Femur (tissue), 1 donor: ENCODE data around the gene ZNF366.

Experiments used
- DNase-seq: peaks from one replicate; pipeline ENCODE4 v3.0.0-alpha.2; 2017

The ZNF366 gene

GRCh38 chr5:72463449-72464052 is 43.7 kb downstream of the ZNF366 start:
- no peak for DNase-seq

- no peak for DNase-seq
Measured at GRCh38 chr5:72460413-72460812, 46.8 kb downstream of the ZNF366 start.

GRCh38 chr5:72459913-72460312 is 47.3 kb downstream of the ZNF366 start:
- DNase-seq, result no peak

- no peak for DNase-seq
Measured at GRCh38 chr5:72459089-72459661, 48.0 kb downstream of the ZNF366 start.

GRCh38 chr5:72458407-72458806 is 48.8 kb downstream of the ZNF366 start:
- no peak for DNase-seq

GRCh38 chr5:72457491-72457890 is 49.7 kb downstream of the ZNF366 start:
- DNase-seq, result no peak

GRCh38 chr5:72456391-72457074 is 50.7 kb downstream of the ZNF366 start:
- DNase-seq, result no peak

- no peak for DNase-seq
Measured at GRCh38 chr5:72455476-72455875, 51.7 kb downstream of the ZNF366 start.

GRCh38 chr5:72454996-72455395 is 52.2 kb downstream of the ZNF366 start:
- no peak for DNase-seq

- DNase-seq, result peak; percentile 66
Measured at GRCh38 chr5:72453246-72453775, 53.9 kb downstream of the ZNF366 start.

- peak; percentile 93 for DNase-seq
Measured at GRCh38 chr5:72452515-72453245, 54.5 kb downstream of the ZNF366 start.

GRCh38 chr5:72451741-72452505 is 55.3 kb downstream of the ZNF366 start:
- peak; percentile 91 for DNase-seq

- DNase-seq, result no peak
Measured at GRCh38 chr5:72448368-72448767, 58.8 kb downstream of the ZNF366 start.

GRCh38 chr5:72447751-72448150 is 59.5 kb downstream of the ZNF366 start:
- no peak for DNase-seq

- no peak for DNase-seq
Measured at GRCh38 chr5:72445969-72446368, 61.2 kb downstream of the ZNF366 start.

GRCh38 chr5:72443883-72444282 is 63.3 kb downstream of the ZNF366 start:
- DNase-seq, result no peak

GRCh38 chr5:72441862-72442540 is 65.2 kb downstream of the ZNF366 start:
- no peak for DNase-seq

GRCh38 chr5:72441094-72441723 is 66.0 kb downstream of the ZNF366 start:
- DNase-seq, result no peak

- DNase-seq, result no peak
Measured at GRCh38 chr5:72440207-72440638, 67.0 kb downstream of the ZNF366 start.

GRCh38 chr5:72439192-72439591 is 68.0 kb downstream of the ZNF366 start:
- DNase-seq, result no peak

- DNase-seq, result no peak
Measured at GRCh38 chr5:72438141-72438540, 69.1 kb downstream of the ZNF366 start.
